Measurements from ENCODE around the gene RAPGEF1. TPM values are rescaled to one million over a fixed set of nuclear protein-coding genes. Genes with fewer than 3 reads are reported as not detected.

RAPGEF1 gene
- total and polyA plus RNA-seq, 2 experiments from 2014 or later: 3.3 to 24.1 TPM

- Histone ChIP-seq H3F3A (ENCODE audit: insufficient read depth) (peaks cover 47% of the 10 kb centered on the region), H3K27me3 (replicated peaks; ENCODE audit: insufficient read depth) (no peaks in the 10 kb centered on the region), H3K9ac (peak overlapping the region; percentile 72), H3K4me3 (peak overlapping the region; percentile 60), H3K4me2 (ENCODE audit: unreplicated experiment) (peak overlapping the region; percentile 79), H3K79me2 (ENCODE audit: insufficient read depth) (peaks cover 52% of the 10 kb centered on the region), H3K36me3 (ENCODE audit: low read depth) (no peaks in the 10 kb centered on the region), H4K20me1 (ENCODE audit: insufficient read depth) (no peaks in the 10 kb centered on the region), H2AFZ (no peak overlapping the region), H3K9me3 (ENCODE audit: low read depth) (no peaks in the 10 kb centered on the region), H3K4me1 (ENCODE audit: insufficient read depth) (peaks cover 46% of the 10 kb centered on the region), H3K27ac (peak overlapping the region; percentile 88), H3K9me2 (ENCODE audit: insufficient read depth) (no peaks in the 10 kb centered on the region)
- in situ Hi-C loops (cut with MboI): no loop called here
- 9 to 15% methylated on average over 5 of the region's 5 CpGs for WGBS, 2 experiments (ENCODE audit: low coverage in 1 of 2, low lambda C conversion rate in 2 of 2, missing lambda C conversion rate in 2 of 2)
- peak; percentile 98 for DNase-seq
- TF ChIP-seq EZH2 (IDR thresholded peaks at IDR 0.05; ENCODE audit: insufficient read depth, poor library complexity, severe bottlenecking) (no peak), EZH2phosphoT487 (IDR thresholded peaks at IDR 0.05; ENCODE audit: insufficient read depth, low read depth) (no peak)
Measured at GRCh38 chr9:131678499-131679111, 61.3 kb downstream of the RAPGEF1 start.

GRCh38 chr9:131677444-131678180 is 62.3 kb downstream of the RAPGEF1 start:
- peak; percentile 83 for DNase-seq
- in situ Hi-C loops (cut with MboI): no loop called here
- Histone ChIP-seq H3K4me3 (peak overlapping the region; percentile 60), H3K4me1 (ENCODE audit: insufficient read depth) (peaks cover 46% of the 10 kb centered on the region), H2AFZ (no peak overlapping the region), H3K79me2 (ENCODE audit: insufficient read depth) (peaks cover 52% of the 10 kb centered on the region), H3K27me3 (replicated peaks; ENCODE audit: insufficient read depth) (no peaks in the 10 kb centered on the region), H3K36me3 (ENCODE audit: low read depth) (no peaks in the 10 kb centered on the region), H3K4me2 (ENCODE audit: unreplicated experiment) (peak overlapping the region; percentile 79), H3F3A (ENCODE audit: insufficient read depth) (peaks cover 47% of the 10 kb centered on the region), H3K9me3 (ENCODE audit: low read depth) (no peaks in the 10 kb centered on the region), H4K20me1 (ENCODE audit: insufficient read depth) (no peaks in the 10 kb centered on the region), H3K9ac (peak overlapping the region; percentile 72), H3K27ac (peak overlapping the region; percentile 88), H3K9me2 (ENCODE audit: insufficient read depth) (no peaks in the 10 kb centered on the region)
- TF ChIP-seq EZH2phosphoT487 (IDR thresholded peaks at IDR 0.05; ENCODE audit: insufficient read depth, low read depth): no peak
- no peak for TF ChIP-seq EZH2 (IDR thresholded peaks at IDR 0.05; ENCODE audit: insufficient read depth, poor library complexity, severe bottlenecking)
- WGBS, 2 experiments (ENCODE audit: low coverage in 1 of 2, low lambda C conversion rate in 2 of 2, missing lambda C conversion rate in 2 of 2): 4 to 6% methylated on average over 9 of the region's 9 CpGs

GRCh38 chr9:131677049-131677443 is 62.8 kb downstream of the RAPGEF1 start:
- Histone ChIP-seq H3K79me2 (ENCODE audit: insufficient read depth) (peaks cover 52% of the 10 kb centered on the region), H3K9me3 (ENCODE audit: low read depth) (no peaks in the 10 kb centered on the region), H3K27me3 (replicated peaks; ENCODE audit: insufficient read depth) (no peaks in the 10 kb centered on the region), H3K4me3 (peak overlapping the region; percentile 60), H3K4me1 (ENCODE audit: insufficient read depth) (peaks cover 46% of the 10 kb centered on the region), H4K20me1 (ENCODE audit: insufficient read depth) (no peaks in the 10 kb centered on the region), H3K27ac (peak overlapping the region; percentile 88), H3K36me3 (ENCODE audit: low read depth) (no peaks in the 10 kb centered on the region), H2AFZ (no peak overlapping the region), H3F3A (ENCODE audit: insufficient read depth) (peaks cover 47% of the 10 kb centered on the region), H3K9me2 (ENCODE audit: insufficient read depth) (no peaks in the 10 kb centered on the region), H3K9ac (peak overlapping the region; percentile 72), H3K4me2 (ENCODE audit: unreplicated experiment) (peak overlapping the region; percentile 79)
- in situ Hi-C loops (cut with MboI): no loop called here
- WGBS, 2 experiments (ENCODE audit: low coverage in 1 of 2, low lambda C conversion rate in 2 of 2, missing lambda C conversion rate in 2 of 2): 4 to 6% methylated on average over 4 of the region's 4 CpGs
- no peak for TF ChIP-seq EZH2phosphoT487 (IDR thresholded peaks at IDR 0.05; ENCODE audit: insufficient read depth, low read depth)
- TF ChIP-seq EZH2 (IDR thresholded peaks at IDR 0.05; ENCODE audit: insufficient read depth, poor library complexity, severe bottlenecking): no peak
- DNase-seq: peak; percentile 76

- peak overlapping the region; percentile 60 for H3K4me3 ChIP-seq
- H3K79me2 ChIP-seq (ENCODE audit: insufficient read depth): peaks cover 57% of the 10 kb centered on the region
- no peaks in the 10 kb centered on the region for H3K9me3 ChIP-seq (ENCODE audit: low read depth)
- in situ Hi-C loops (cut with MboI): no loop called here
- peak overlapping the region; percentile 79 for H3K4me2 ChIP-seq (ENCODE audit: unreplicated experiment)
- peaks cover 47% of the 10 kb centered on the region for H3F3A ChIP-seq (ENCODE audit: insufficient read depth)
- H3K4me1 ChIP-seq (ENCODE audit: insufficient read depth): peaks cover 46% of the 10 kb centered on the region
- DNase-seq: peak; percentile 28
- TF ChIP-seq EZH2 (IDR thresholded peaks at IDR 0.05; ENCODE audit: insufficient read depth, poor library complexity, severe bottlenecking): no peak
- TF ChIP-seq EZH2phosphoT487 (IDR thresholded peaks at IDR 0.05; ENCODE audit: insufficient read depth, low read depth): no peak
- H4K20me1 ChIP-seq (ENCODE audit: insufficient read depth): no peaks in the 10 kb centered on the region
- H2AFZ ChIP-seq: no peak overlapping the region
- H3K9me2 ChIP-seq (ENCODE audit: insufficient read depth): no peaks in the 10 kb centered on the region
- WGBS, 2 experiments (ENCODE audit: low coverage in 1 of 2, low lambda C conversion rate in 2 of 2, missing lambda C conversion rate in 2 of 2): 39 to 43% methylated on average over 6 of the region's 6 CpGs
- H3K27ac ChIP-seq: peak overlapping the region; percentile 88
- no peaks in the 10 kb centered on the region for H3K36me3 ChIP-seq (ENCODE audit: low read depth)
- H3K9ac ChIP-seq: peak overlapping the region; percentile 72
- no peaks in the 10 kb centered on the region for H3K27me3 ChIP-seq (replicated peaks; ENCODE audit: insufficient read depth)
Measured at GRCh38 chr9:131676431-131676972, 63.4 kb downstream of the RAPGEF1 start.
